Stimulated activated CD8-positive, alpha-beta memory T cell treated with anti-CD3 and anti-CD28 coated beads, Interleukin-15, amount 100 ng/mL, for 24 hours (primary cell): ENCODE data around the gene PRKG1.

Source experiments
- DNase-seq: peaks from one replicate; pipeline ENCODE4 v3.0.0-alpha.2; 2020; ENCODE audit warnings: low read depth

PRKG1 gene

GRCh38 chr10:52063159-52063558 lies 988.9 kb downstream of the PRKG1 start:
- DNase-seq = no peak

GRCh38 chr10:52064084-52064845 lies 990.0 kb downstream of the PRKG1 start:
- DNase-seq = no peak

GRCh38 chr10:52066383-52066782 lies 992.1 kb downstream of the PRKG1 start:
- DNase-seq = no peak

GRCh38 chr10:52068485-52068884 lies 994.2 kb downstream of the PRKG1 start:
- DNase-seq = no peak

GRCh38 chr10:52071814-52072213 lies 997.5 kb downstream of the PRKG1 start:
- DNase-seq = no peak

GRCh38 chr10:52074505-52075026 lies 1000.3 kb downstream of the PRKG1 start:
- no peak for DNase-seq

- no peak for DNase-seq
These were observed 1003.5 kb downstream of the PRKG1 start for GRCh38 chr10:52077814-52078213.

GRCh38 chr10:52078397-52078937 lies 1004.2 kb downstream of the PRKG1 start:
- no peak for DNase-seq

- no peak for DNase-seq
These were observed 1008.0 kb downstream of the PRKG1 start for GRCh38 chr10:52082307-52082706.

- DNase-seq = no peak
These were observed 1009.1 kb downstream of the PRKG1 start for GRCh38 chr10:52083422-52083821.

GRCh38 chr10:52092390-52092789 lies 1018.1 kb downstream of the PRKG1 start:
- DNase-seq = no peak

GRCh38 chr10:52098130-52098529 lies 1023.8 kb downstream of the PRKG1 start:
- no peak for DNase-seq

GRCh38 chr10:52099026-52099600 lies 1024.8 kb downstream of the PRKG1 start:
- DNase-seq = no peak

GRCh38 chr10:52100011-52100547 lies 1025.8 kb downstream of the PRKG1 start:
- DNase-seq = no peak

- DNase-seq = no peak
These were observed 1031.0 kb downstream of the PRKG1 start for GRCh38 chr10:52105301-52105700.

- DNase-seq = no peak
These were observed 1031.7 kb downstream of the PRKG1 start for GRCh38 chr10:52106011-52106410.

GRCh38 chr10:52106899-52107298 lies 1032.6 kb downstream of the PRKG1 start:
- no peak for DNase-seq

- DNase-seq = no peak
These were observed 1033.9 kb downstream of the PRKG1 start for GRCh38 chr10:52108236-52108635.

GRCh38 chr10:52110576-52110975 lies 1036.3 kb downstream of the PRKG1 start:
- no peak for DNase-seq

- DNase-seq = no peak
These were observed 1037.0 kb downstream of the PRKG1 start for GRCh38 chr10:52111101-52111891.

GRCh38 chr10:52115823-52116222 lies 1041.5 kb downstream of the PRKG1 start:
- no peak for DNase-seq

- DNase-seq = no peak
These were observed 1045.2 kb downstream of the PRKG1 start for GRCh38 chr10:52119507-52119906.
